IMR-90 (cell line): ENCODE measurements around the gene BANF1. TPM values are rescaled to one million over a fixed set of nuclear protein-coding genes. Genes with fewer than 3 reads are reported as not detected.
"Not testable (repeated sequence)": the region's sequence is repeated elsewhere in the genome, so short reads cannot be mapped to it uniquely, and the experiment has no call there.

ENCODE experiments used
- ATAC-seq: fragments of 200-7000 bp; cut with Tn5 transposase; 2 replicates; pipeline ENCODE4 v1.9.1; 2020; ENCODE audit warnings: low read depth, mild to moderate bottlenecking, moderate library complexity
- BruUV-seq: library from RNA; stranded (reverse); fragments of 400-500 nt; replicated peaks from 2 replicates; lab custom pipeline; 2021; lab: Mats Ljungman, UMichigan
- CTCF ChIA-PET: fragments of 300-600 bp; formaldehyde crosslinking; extraction: SDS; loops from one replicate; lab custom pipeline; 2021; ENCODE audit warnings: antibody characterized with exemption; lab: Yijun Ruan, JAX
- POLR2A ChIA-PET: fragments of 300-600 bp; sonication (Branson Sonifier 250); formaldehyde crosslinking; loops from one replicate; lab custom pipeline; 2022; ENCODE audit warnings: antibody characterized with exemption; ENCODE audit not compliant: unreplicated experiment; lab: Charles Lee
- DNase-seq: peaks from one replicate; pipeline ENCODE4 v3.0.0; 2013
- H2AFZ ChIP-seq: replicated peaks from 2 replicates; pipeline ENCODE3; 2013; ENCODE audit warnings: low read length, mild to moderate bottlenecking; ENCODE audit not compliant: poor library complexity
- H2AK5ac ChIP-seq: 2 replicates; pipeline ENCODE4 v1.6.1; 2013; ENCODE audit warnings: low read depth, low read length, inconsistent platforms
- H2AK9ac ChIP-seq: replicated peaks from 2 replicates; pipeline ENCODE3; 2013; ENCODE audit warnings: mild to moderate bottlenecking, low read depth, low read length, moderate library complexity; ENCODE audit not compliant: poor library complexity
- H2BK120ac ChIP-seq: 2 replicates; pipeline ENCODE4 v1.6.1; 2013; ENCODE audit warnings: low read depth, low read length, inconsistent platforms
- H2BK15ac ChIP-seq: 3 replicates; pipeline ENCODE4 v1.6.1; 2013; ENCODE audit warnings: low read depth, low read length, inconsistent platforms
- H2BK20ac ChIP-seq: 2 replicates; pipeline ENCODE4 v1.6.1; 2013; ENCODE audit warnings: low read depth, mild to moderate bottlenecking, inconsistent platforms, low read length, moderate library complexity
- H2BK5ac ChIP-seq: 2 replicates; pipeline ENCODE4 v1.6.1; 2013; ENCODE audit warnings: mild to moderate bottlenecking, low read depth, low read length, inconsistent platforms; ENCODE audit not compliant: poor library complexity, severe bottlenecking
- H3K14ac ChIP-seq: replicated peaks from 2 replicates; pipeline ENCODE4 v1.6.1; 2013; ENCODE audit warnings: low read depth, low read length, inconsistent platforms
- H3K18ac ChIP-seq: 2 replicates; pipeline ENCODE4 v1.6.1; 2013; ENCODE audit warnings: low read depth, low read length, control low read depth
- H3K23ac ChIP-seq: 2 replicates; pipeline ENCODE4 v1.6.1; 2013; ENCODE audit warnings: low read depth, low read length, inconsistent platforms
- H3K27ac ChIP-seq: 2 replicates; pipeline ENCODE4 v1.5.1; 2013; ENCODE audit warnings: mild to moderate bottlenecking, control low read depth, low read length; ENCODE audit not compliant: insufficient read depth
- H3K27me3 ChIP-seq: 2 replicates; pipeline ENCODE4 v1.6.1; 2013; ENCODE audit warnings: low read length; ENCODE audit not compliant: control insufficient read depth, insufficient read depth
- H3K36me3 ChIP-seq: 2 replicates; pipeline ENCODE4 v1.6.1; 2013; ENCODE audit warnings: low read length, mixed read lengths; ENCODE audit not compliant: control insufficient read depth, insufficient read depth
- H3K4ac ChIP-seq: 2 replicates; pipeline ENCODE4 v1.6.1; 2013; ENCODE audit warnings: low read depth, low read length, inconsistent platforms
- H3K4me1 ChIP-seq: 2 replicates; pipeline ENCODE4 v1.6.1; 2013; ENCODE audit warnings: low read length, mixed read lengths; ENCODE audit not compliant: control insufficient read depth, insufficient read depth
- H3K4me2 ChIP-seq: 2 replicates; pipeline ENCODE4 v1.6.1; 2013; ENCODE audit warnings: low read depth, mild to moderate bottlenecking, control low read depth, low read length, moderate library complexity
- H3K4me3 ChIP-seq: 2 replicates; pipeline ENCODE4 v1.5.1; 2013; ENCODE audit warnings: low read depth, mild to moderate bottlenecking, control low read depth, low read length, moderate library complexity; ENCODE audit not compliant: insufficient read depth
- H3K56ac ChIP-seq: 2 replicates; pipeline ENCODE4 v1.6.1; 2013; ENCODE audit warnings: low read length, inconsistent platforms; ENCODE audit not compliant: insufficient read depth; ENCODE audit errors: extremely low read depth
- H3K79me1 ChIP-seq, 2 experiments: 2 replicates each; pipeline ENCODE4 v1.6.1; 2013; ENCODE audit warnings: low read length in 2 of 2, inconsistent platforms in 1 of 2, low read depth in 1 of 2
- H3K9ac ChIP-seq: 2 replicates; pipeline ENCODE4 v1.6.1; 2013; ENCODE audit warnings: low read depth, low read length, control low read depth
- H3K9me1 ChIP-seq: 2 replicates; pipeline ENCODE4 v1.6.1; 2013; ENCODE audit warnings: low read length, inconsistent platforms; ENCODE audit not compliant: insufficient read depth
- H3K9me3 ChIP-seq: 2 replicates; pipeline ENCODE4 v1.6.1; 2013; ENCODE audit warnings: low read length; ENCODE audit not compliant: control insufficient read depth, insufficient read depth
- H4K20me1 ChIP-seq: 2 replicates; pipeline ENCODE4 v1.6.1; 2013; ENCODE audit warnings: low read length, inconsistent platforms; ENCODE audit not compliant: insufficient read depth
- H4K5ac ChIP-seq: 2 replicates; pipeline ENCODE4 v1.6.1; 2013; ENCODE audit warnings: mild to moderate bottlenecking, low read depth, low read length, control low read depth
- H4K8ac ChIP-seq, 2 experiments: 2 replicates each; pipeline ENCODE4 v1.6.1; 2013; ENCODE audit warnings: low read depth in 2 of 2, low read length in 2 of 2, control low read depth in 1 of 2, inconsistent platforms in 1 of 2
- H4K91ac ChIP-seq: 2 replicates; pipeline ENCODE4 v1.6.1; 2013; ENCODE audit warnings: low read depth, low read length, inconsistent platforms; ENCODE audit not compliant: insufficient read depth
- WGBS, 2 experiments: methylation state at CpG; one replicate each; pipeline versions ENCODE4 v1.1.5 to v1.1.7; 2013; ENCODE audit warnings: missing lambda C conversion rate in 2 of 2; ENCODE audit not compliant: insufficient read length in 1 of 2; ENCODE audit errors: extremely low coverage in 2 of 2; 5-methylcytosine and 5-hydroxymethylcytosine counted together
- dilution Hi-C: fragments of 300-500 bp; cut with HindIII; formaldehyde crosslinking; loops from one replicate; pipeline ENCODE4 v1.14.3; 2018; ENCODE audit warnings: low sequenced_read_pairs; ENCODE audit not compliant: unreplicated experiment
- in situ Hi-C: fragments of 300-500 bp; cut with MboI; formaldehyde crosslinking; loops from 3 replicates; pipeline ENCODE4 v1.14.3; 2019; ENCODE audit warnings: low sequenced_read_pairs, inconsistent platforms, mixed read lengths
- intact Hi-C: fragments of 100-400 bp; cut with micrococcal nuclease; formaldehyde crosslinking; loops from 2 replicates; pipeline ENCODE4 v1.10.0; 2022
- polyA plus RNA-seq, 3 experiments: library from polyadenylated mRNA; depleted of rRNA; stranded (reverse); fragments of >200 nt; gene quantifications; 2 replicates each; pipeline ENCODE4 v1.2.3, GENCODE V29; 2012; ENCODE audit warnings: low replicate concordance in 1 of 3
- total RNA-seq: library from RNA; depleted of rRNA; stranded (reverse); fragments of >200 nt; gene quantifications from 2 replicates; pipeline ENCODE4 v1.2.3, GENCODE V29; 2012

Gene BANF1
- total and polyA plus RNA-seq, 2 of the 4 experiments (the other 2 are of a cell fraction): 36.6 to 242 TPM

GRCh38 chr11:66023186-66023440, 20.8 kb downstream of the BANF1 start:
- H4K20me1 ChIP-seq, POLR2A ChIA-PET, H3K9ac ChIP-seq, H2BK20ac ChIP-seq, ATAC-seq, H3K36me3 ChIP-seq, H3K9me1 ChIP-seq, H3K4me1 ChIP-seq, H3K27me3 ChIP-seq, DNase-seq, H4K8ac ChIP-seq, BruUV-seq, in situ Hi-C loops, H2BK5ac ChIP-seq, H2AK9ac ChIP-seq, H2AFZ ChIP-seq, H3K18ac ChIP-seq, H3K27ac ChIP-seq, H2AK5ac ChIP-seq, H3K9me3 ChIP-seq, H3K23ac ChIP-seq, H3K4me3 ChIP-seq, H4K5ac ChIP-seq, H3K14ac ChIP-seq, H3K56ac ChIP-seq, H3K4me2 ChIP-seq, H2BK15ac ChIP-seq, intact Hi-C loops, H4K91ac ChIP-seq, H3K79me1 ChIP-seq, dilution Hi-C loops, H3K4ac ChIP-seq, H2BK120ac ChIP-seq: not testable (repeated sequence)
- WGBS, 2 experiments: 71% methylated on average over 4 of the region's 5 CpGs; no CpG with 5 or more reads in 1 of the 2 experiments
- CTCF ChIA-PET: interaction anchor here (1.4 to 1.8 kb wide), 3 partner anchors 13 to 29 kb away, joined by 4 to 5 read pairs (median 4); partner anchors contain the start of gene SF3B2
